GM12873 (cell line): ENCODE measurements around the gene AMBRA1.

Experiments
- CTCF ChIP-seq: IDR thresholded peaks from 2 replicates; pipeline ENCODE4 v1.5.1; 2012; ENCODE audit warnings: low read depth, mild to moderate bottlenecking, moderate library complexity, low read length, control low read depth; ENCODE audit not compliant: insufficient read depth; ENCODE audit errors: missing control alignments

The AMBRA1 gene

DNA sequence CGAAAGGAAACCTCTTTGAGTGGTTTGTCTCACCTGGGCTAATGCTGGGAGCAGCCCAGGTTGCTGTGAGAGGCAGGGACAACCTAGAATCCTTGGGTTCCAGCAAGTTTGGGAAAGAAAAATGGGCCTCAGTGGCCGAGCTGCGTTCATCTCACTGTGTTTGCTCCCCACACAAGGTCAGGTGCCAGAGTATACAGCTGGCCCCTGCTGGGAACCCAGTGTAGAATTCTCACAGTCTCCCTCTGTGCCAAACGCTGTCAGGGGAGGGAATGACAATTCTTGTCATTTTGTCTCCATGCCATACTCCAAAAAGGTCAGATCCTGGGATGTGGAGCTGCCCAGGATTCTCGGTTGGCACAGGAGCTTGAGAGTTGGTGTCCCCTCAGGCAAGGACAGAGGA lies 242.2 kb downstream of the AMBRA1 start:
- no peak for TF ChIP-seq CTCF

DNA sequence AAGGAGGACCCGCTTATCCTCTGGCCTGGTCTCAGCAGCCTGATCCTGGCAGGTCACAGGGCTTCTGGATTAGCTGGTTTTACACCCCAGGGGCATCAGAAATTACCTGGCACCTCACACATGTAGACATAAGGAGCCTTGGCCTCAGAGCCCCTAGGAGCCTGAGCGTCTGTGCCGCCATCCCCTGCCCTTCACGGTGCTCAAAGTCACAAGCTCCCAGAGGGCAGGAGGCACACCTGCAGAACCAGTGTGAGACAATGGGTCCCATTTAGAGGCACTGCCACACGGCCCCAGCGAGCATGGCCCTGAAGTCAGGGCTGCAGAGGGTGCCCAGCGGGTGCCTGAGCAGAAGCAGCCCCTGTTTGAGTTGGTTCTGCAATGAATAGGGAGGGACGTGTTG lies 242.7 kb downstream of the AMBRA1 start:
- no peak for TF ChIP-seq CTCF

DNA sequence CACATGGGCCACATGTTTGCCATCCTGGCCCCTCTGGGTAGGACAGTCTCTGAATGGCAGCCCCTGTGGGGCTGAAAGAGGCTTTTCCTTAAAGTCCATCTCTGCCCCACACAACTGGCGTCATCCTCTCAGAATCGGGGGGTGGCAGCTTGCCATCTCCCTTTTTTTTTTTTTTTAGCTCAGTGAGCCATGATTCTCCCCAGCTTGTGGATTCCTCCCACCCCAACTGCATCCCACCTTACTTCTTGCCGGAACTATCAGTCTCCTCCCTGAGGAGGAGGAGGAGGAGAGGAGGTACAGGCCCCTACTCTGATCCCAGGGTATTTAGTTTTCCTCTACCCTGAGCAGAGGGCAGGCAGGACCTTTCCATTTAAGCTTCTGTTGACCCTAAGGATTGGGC lies 243.1 kb downstream of the AMBRA1 start:
- TF ChIP-seq CTCF, result no peak

DNA sequence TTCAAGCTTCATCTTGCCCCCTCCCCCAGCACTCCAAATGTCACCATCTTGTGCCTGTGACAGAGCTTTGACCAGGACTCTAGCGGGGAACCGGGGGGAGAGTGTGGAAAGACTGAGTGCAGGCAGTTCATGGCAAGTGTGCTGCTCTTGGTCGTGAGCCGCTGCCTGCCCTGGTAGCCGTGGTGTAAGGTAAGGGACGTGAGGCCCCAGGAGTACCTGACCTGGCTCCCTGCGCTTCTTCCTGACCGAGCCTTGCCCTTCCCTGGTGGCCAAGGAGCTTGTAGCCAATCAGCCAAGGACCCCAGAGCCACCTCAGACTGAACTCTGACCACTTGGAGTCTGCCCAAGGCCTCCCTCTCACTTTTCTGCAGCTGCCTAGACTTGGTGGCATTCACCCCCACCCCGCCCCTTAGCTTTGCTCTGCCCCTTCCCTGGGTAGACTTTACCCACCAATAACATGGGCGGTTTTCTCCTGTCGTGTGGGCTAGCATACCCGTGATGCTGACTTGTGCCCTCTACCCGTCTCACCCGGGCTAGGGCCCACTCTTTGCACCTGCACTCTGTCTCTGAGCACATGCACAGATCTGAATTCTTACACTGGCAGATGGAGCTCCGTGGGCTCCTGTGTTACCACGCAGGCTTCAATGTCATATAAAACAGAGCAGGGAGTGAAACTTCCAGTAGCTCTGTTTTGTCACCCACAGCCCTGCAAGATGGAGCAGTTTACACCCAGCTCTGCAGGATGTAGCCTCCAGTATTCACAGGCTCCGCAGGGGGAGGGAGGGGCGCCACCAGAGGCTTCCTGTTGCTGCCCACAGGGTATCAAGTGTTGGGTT lies 245.0 kb downstream of the AMBRA1 start:
- TF ChIP-seq CTCF, result no peak

DNA sequence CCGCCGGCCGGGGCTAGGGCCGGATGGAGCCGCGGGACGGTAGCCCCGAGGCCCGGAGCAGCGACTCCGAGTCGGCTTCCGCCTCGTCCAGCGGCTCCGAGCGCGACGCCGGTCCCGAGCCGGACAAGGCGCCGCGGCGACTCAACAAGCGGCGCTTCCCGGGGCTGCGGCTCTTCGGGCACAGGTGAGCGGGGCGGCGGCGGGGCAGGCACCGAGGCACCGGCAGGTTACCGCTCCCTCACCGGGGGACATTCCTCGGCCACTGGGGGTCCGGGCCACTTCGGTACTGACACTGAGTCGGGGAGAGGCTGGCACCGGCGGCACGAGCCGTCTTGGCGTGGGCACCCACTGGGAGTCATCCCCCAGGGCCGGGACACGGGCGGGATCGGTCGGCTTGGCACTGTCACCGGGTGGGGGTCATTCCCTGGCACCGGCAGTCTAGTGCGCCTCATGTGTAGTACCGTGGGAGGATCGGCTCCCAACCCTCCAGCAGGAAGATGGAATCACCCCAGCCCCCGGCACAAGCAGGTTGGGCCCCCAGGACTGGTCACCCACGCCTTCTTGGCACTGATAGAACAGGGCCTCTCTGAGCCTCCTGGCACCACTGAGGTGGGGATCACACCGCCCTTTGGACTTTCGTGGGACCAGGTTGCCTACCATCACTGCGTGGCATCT lies 246.0 kb downstream of the AMBRA1 start:
- no peak for TF ChIP-seq CTCF

DNA sequence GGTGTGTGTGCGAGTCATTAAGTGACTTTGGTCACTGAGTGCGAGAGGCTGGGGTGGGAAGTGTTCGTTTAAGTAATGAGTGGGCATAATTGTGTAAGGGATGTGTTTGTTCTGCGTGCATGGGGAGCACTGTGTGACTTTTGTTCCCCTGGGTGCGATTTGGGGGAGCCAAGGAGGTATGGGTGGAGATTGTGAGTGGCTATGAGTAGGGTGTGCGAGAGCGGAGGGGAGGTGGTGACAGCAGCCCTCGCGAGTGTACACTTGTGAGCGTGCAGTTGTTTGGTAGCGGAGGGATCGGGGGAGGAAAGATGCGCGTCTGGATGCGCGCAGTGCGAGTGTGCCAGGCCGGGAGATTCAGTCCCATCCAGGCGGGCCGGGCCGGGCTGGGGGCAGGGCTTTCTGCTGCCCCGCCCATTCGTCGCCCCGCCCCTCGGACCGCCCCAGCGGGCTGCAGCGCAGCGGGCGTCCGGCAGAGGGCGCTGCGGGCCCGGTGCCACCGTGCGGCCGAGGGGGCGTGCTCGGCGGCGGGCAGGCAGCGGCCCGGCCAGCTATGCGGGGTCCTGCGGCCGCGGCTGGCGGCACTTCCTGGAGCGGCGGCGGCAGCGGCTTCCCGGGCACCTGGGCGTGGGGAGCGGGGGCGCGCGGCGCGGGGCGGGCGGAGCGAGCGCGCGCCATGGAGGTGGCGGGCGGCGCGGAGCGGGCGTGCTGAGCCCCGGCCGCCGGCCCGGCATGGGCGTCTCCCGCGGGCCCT lies 246.8 kb downstream of the AMBRA1 start, which contains the start of gene DGKZ:
Gene DGKZ (plus strand): TSS at position 578 of the 751 bp plus-strand sequence. CDS start 197 bp downstream, outside the sequence.
- peak; percentile 69 for TF ChIP-seq CTCF
